ENCODE data around the gene B3GNT7.

DNA sequence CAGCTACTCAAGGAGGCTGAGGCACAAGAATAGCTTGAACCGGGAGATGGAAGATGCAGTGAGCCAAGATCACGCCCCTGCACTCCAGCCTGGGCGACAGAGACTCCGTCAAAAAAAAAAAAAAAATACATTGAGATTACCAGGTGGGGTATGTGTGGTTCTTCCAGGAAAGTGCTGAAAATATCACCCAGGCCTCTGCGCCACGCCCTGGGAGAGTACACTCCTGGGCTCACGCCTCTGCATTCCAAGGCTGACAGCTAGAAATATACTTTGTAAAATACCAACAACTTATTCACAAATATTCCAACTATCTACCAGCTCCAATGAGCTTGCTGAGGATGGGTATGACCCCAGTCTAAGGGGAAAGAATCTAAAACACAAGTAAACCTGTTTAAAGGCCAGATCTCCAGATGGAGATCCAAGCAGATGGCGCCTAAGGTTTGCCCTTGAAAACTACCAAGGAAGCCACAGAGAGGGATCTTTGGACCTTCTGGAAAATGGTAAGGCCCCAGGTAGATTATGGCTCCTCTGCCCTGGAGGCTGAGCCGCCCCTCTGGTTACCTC, 21.6 kb upstream of the B3GNT7 start:
- TF ChIP-seq, protein P1, sequence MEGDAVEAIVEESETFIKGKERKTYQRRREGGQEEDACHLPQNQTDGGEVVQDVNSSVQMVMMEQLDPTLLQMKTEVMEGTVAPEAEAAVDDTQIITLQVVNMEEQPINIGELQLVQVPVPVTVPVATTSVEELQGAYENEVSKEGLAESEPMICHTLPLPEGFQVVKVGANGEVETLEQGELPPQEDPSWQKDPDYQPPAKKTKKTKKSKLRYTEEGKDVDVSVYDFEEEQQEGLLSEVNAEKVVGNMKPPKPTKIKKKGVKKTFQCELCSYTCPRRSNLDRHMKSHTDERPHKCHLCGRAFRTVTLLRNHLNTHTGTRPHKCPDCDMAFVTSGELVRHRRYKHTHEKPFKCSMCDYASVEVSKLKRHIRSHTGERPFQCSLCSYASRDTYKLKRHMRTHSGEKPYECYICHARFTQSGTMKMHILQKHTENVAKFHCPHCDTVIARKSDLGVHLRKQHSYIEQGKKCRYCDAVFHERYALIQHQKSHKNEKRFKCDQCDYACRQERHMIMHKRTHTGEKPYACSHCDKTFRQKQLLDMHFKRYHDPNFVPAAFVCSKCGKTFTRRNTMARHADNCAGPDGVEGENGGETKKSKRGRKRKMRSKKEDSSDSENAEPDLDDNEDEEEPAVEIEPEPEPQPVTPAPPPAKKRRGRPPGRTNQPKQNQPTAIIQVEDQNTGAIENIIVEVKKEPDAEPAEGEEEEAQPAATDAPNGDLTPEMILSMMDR (IDR thresholded peaks at IDR 0.05), result no peak
- no peak for TF ChIP-seq ZFX (IDR thresholded peaks at IDR 0.05; ENCODE audit: borderline replicate concordance)

Measured in 22Rv1 (cell line).